ENCODE measurements around the gene MCTP2.

DNA sequence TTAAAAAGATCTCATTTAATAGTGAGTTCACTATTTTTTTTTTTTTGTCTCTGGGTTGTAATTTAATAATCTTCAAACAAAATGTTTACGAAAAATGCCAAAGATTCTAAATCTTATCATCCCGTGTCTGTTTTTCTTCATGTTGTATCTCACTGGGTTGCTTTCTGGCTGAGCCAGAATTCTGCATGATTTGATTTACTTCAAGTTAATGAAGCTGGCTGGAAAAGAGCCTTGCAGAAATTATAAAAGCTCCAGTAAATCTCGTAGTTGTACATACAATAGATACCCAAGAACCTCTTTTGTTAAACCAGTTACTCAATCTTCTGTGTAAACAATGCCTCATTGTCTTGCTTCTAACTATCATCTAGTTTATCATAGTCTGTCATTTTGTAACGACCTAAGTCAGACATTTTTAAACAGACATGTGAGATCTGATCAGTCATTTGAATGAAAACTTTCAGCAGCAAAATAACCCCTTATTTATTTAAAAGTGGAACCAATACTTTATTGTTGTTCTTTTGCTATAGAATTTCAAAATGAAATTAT, 249.0 kb downstream of the MCTP2 start:
- TF ChIP-seq, protein P1, sequence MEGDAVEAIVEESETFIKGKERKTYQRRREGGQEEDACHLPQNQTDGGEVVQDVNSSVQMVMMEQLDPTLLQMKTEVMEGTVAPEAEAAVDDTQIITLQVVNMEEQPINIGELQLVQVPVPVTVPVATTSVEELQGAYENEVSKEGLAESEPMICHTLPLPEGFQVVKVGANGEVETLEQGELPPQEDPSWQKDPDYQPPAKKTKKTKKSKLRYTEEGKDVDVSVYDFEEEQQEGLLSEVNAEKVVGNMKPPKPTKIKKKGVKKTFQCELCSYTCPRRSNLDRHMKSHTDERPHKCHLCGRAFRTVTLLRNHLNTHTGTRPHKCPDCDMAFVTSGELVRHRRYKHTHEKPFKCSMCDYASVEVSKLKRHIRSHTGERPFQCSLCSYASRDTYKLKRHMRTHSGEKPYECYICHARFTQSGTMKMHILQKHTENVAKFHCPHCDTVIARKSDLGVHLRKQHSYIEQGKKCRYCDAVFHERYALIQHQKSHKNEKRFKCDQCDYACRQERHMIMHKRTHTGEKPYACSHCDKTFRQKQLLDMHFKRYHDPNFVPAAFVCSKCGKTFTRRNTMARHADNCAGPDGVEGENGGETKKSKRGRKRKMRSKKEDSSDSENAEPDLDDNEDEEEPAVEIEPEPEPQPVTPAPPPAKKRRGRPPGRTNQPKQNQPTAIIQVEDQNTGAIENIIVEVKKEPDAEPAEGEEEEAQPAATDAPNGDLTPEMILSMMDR (IDR thresholded peaks at IDR 0.05; ENCODE audit: insufficient read depth, low read length, poor library complexity, severe bottlenecking), result no peak
- TF ChIP-seq EZH2phosphoT487 (conservative IDR thresholded peaks at IDR 0.05; ENCODE audit: low read length), result no peak
